HepG2 (cell line): ENCODE data around the gene GALNT12.

Experiments used
- EZH2 ChIP-seq: conservative IDR thresholded peaks from 2 replicates; pipeline ENCODE4 v1.6.1; 2012; ENCODE audit warnings: mild to moderate bottlenecking, low read depth, low read length, moderate library complexity
- JUN ChIP-seq: sonication (generic); formaldehyde crosslinking; IDR thresholded peaks from 2 replicates; pipeline ENCODE4 v1.4.0; 2020; ENCODE audit warnings: mild to moderate bottlenecking, missing genetic modification reagents
- LBX2 ChIP-seq: sonication (generic); formaldehyde crosslinking; IDR thresholded peaks from 2 replicates; pipeline ENCODE4 v1.5.0; 2020; ENCODE audit warnings: missing genetic modification reagents, mild to moderate bottlenecking, borderline replicate concordance
- POLR2AphosphoS2 ChIP-seq: IDR thresholded peaks from 2 replicates; pipeline ENCODE4 v1.6.1; 2011; ENCODE audit warnings: low read depth, low read length, improper control_type of control experiment
- RERE ChIP-seq: IDR thresholded peaks from 2 replicates; pipeline ENCODE4 v1.6.1; 2016; ENCODE audit warnings: low read depth, missing genetic modification reagents, missing compliant biosample characterization
- RFX5 ChIP-seq: IDR thresholded peaks from 2 replicates; pipeline ENCODE4 v1.6.1; 2011; ENCODE audit warnings: low read depth, low read length, improper control_type of control experiment
- SMARCE1 ChIP-seq: fragments of 450-650 bp; IDR thresholded peaks from 2 replicates; pipeline ENCODE4 v1.6.1; 2017; ENCODE audit warnings: borderline replicate concordance
- U2AF2 ChIP-seq: fragments of 200-400 bp; formaldehyde crosslinking; IDR thresholded peaks from 2 replicates; pipeline ENCODE4 v1.6.1; 2017; ENCODE audit warnings: low read depth, mild to moderate bottlenecking, low read length
- ZFY ChIP-seq: sonication (generic); formaldehyde crosslinking; IDR thresholded peaks from 2 replicates; pipeline ENCODE4 v1.4.0; 2020; ENCODE audit warnings: missing genetic modification reagents
- ZNF510 ChIP-seq: sonication (generic); formaldehyde crosslinking; IDR thresholded peaks from 2 replicates; pipeline ENCODE4 v1.4.0; 2020; ENCODE audit warnings: low read depth, mild to moderate bottlenecking, missing genetic modification reagents
- TF ChIP-seq, protein P1 (sequence below): sonication (generic); formaldehyde crosslinking; IDR thresholded peaks from 2 replicates; pipeline ENCODE4 v1.5.0; 2020; ENCODE audit warnings: mild to moderate bottlenecking, missing genetic modification reagents, moderate library complexity
- TF ChIP-seq, protein P2 (sequence below): IDR thresholded peaks from 2 replicates; pipeline ENCODE4 v1.6.1; 2016

DNA sequence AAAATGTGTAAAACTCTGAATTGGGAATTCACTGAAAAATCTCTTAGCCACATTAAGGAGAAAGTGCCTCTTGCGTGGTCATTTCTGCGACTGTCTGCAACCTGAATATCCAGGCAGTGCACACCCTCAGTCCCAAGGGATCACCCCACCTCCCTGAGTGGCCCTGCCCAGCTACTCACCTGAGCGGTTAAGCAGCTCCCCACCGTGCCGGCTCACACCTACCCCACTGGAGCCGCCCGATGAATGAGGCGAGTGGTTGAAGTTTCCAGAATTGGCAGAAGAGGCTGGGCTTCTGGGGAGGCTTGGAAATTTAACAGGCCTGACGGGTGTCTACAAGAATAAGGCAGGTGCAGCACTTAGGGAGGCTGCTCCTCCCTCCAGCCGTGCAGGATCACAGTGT is 36.8 kb upstream of the GALNT12 start:
- TF ChIP-seq, protein P1, sequence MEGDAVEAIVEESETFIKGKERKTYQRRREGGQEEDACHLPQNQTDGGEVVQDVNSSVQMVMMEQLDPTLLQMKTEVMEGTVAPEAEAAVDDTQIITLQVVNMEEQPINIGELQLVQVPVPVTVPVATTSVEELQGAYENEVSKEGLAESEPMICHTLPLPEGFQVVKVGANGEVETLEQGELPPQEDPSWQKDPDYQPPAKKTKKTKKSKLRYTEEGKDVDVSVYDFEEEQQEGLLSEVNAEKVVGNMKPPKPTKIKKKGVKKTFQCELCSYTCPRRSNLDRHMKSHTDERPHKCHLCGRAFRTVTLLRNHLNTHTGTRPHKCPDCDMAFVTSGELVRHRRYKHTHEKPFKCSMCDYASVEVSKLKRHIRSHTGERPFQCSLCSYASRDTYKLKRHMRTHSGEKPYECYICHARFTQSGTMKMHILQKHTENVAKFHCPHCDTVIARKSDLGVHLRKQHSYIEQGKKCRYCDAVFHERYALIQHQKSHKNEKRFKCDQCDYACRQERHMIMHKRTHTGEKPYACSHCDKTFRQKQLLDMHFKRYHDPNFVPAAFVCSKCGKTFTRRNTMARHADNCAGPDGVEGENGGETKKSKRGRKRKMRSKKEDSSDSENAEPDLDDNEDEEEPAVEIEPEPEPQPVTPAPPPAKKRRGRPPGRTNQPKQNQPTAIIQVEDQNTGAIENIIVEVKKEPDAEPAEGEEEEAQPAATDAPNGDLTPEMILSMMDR (CRISPR knock-in tag), result no peak
- TF ChIP-seq ZFY (CRISPR knock-in tag) (no peak), POLR2AphosphoS2 (no peak), SMARCE1 (no peak), RERE (no peak), JUN (CRISPR knock-in tag) (no peak), RFX5 (no peak), EZH2 (no peak), ZNF510 (CRISPR knock-in tag) (no peak), U2AF2 (no peak), LBX2 (CRISPR knock-in tag) (no peak)
- TF ChIP-seq, protein P2, sequence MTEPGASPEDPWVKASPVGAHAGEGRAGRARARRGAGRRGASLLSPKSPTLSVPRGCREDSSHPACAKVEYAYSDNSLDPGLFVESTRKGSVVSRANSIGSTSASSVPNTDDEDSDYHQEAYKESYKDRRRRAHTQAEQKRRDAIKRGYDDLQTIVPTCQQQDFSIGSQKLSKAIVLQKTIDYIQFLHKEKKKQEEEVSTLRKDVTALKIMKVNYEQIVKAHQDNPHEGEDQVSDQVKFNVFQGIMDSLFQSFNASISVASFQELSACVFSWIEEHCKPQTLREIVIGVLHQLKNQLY, result no peak
